Measurements from ENCODE around the gene KLF11.

Gene KLF11

GRCh38 chr2:10071176-10071575 is 27.8 kb downstream of the KLF11 start:
- TF ChIP-seq CTCF (IDR thresholded peaks at IDR 0.05; ENCODE audit: low read depth, low read length): no peak
- DNase-seq: no peak
- Histone ChIP-seq H3K27ac (no peak overlapping the region), H3K27me3 (ENCODE audit: insufficient read depth, low read depth, severe bottlenecking) (no peaks in the 10 kb centered on the region), H3K4me3 (ENCODE audit: low read depth, low read length) (no peak overlapping the region), H3K9me3 (ENCODE audit: severe bottlenecking) (peaks cover 12% of the 10 kb centered on the region), H3K36me3 (no peaks in the 10 kb centered on the region)

- H3K9me3 ChIP-seq (ENCODE audit: severe bottlenecking): peaks cover 12% of the 10 kb centered on the region
- H3K4me3 ChIP-seq (ENCODE audit: low read depth, low read length): no peak overlapping the region
- peak; percentile 30; the same call in 1 of the 2 replicates for TF ChIP-seq CTCF (IDR thresholded peaks at IDR 0.05; ENCODE audit: low read depth, low read length)
- no peak overlapping the region for H3K27ac ChIP-seq
- DNase-seq: no peak
- H3K36me3 ChIP-seq: no peaks in the 10 kb centered on the region
- no peaks in the 10 kb centered on the region for H3K27me3 ChIP-seq (ENCODE audit: insufficient read depth, low read depth, severe bottlenecking)
Measured at GRCh38 chr2:10071595-10071994, 28.2 kb downstream of the KLF11 start.

GRCh38 chr2:10072656-10073480 is 29.5 kb downstream of the KLF11 start:
- Histone ChIP-seq H3K36me3 (no peaks in the 10 kb centered on the region), H3K4me3 (ENCODE audit: low read depth, low read length) (peak overlapping the region; percentile 3; the same call in 1 of the 2 replicates), H3K27me3 (ENCODE audit: insufficient read depth, low read depth, severe bottlenecking) (no peaks in the 10 kb centered on the region), H3K9me3 (ENCODE audit: severe bottlenecking) (peaks cover 4% of the 10 kb centered on the region), H3K27ac (peak overlapping the region; percentile 41)
- peak; percentile 93 for TF ChIP-seq CTCF (IDR thresholded peaks at IDR 0.05; ENCODE audit: low read depth, low read length)
- peak; percentile 95 for DNase-seq

- TF ChIP-seq CTCF (IDR thresholded peaks at IDR 0.05; ENCODE audit: low read depth, low read length): no peak
- H3K27me3 ChIP-seq (ENCODE audit: insufficient read depth, low read depth, severe bottlenecking): no peaks in the 10 kb centered on the region
- H3K27ac ChIP-seq: peak overlapping the region; percentile 41
- peak; percentile 48 for DNase-seq
- H3K9me3 ChIP-seq (ENCODE audit: severe bottlenecking): no peaks in the 10 kb centered on the region
- no peaks in the 10 kb centered on the region for H3K36me3 ChIP-seq
- no peak overlapping the region; the same call in 1 of the 2 replicates for H3K4me3 ChIP-seq (ENCODE audit: low read depth, low read length)
Measured at GRCh38 chr2:10073706-10074105, 30.4 kb downstream of the KLF11 start.

- Histone ChIP-seq H3K4me3 (ENCODE audit: low read depth, low read length) (no peak overlapping the region), H3K36me3 (no peaks in the 10 kb centered on the region), H3K27ac (no peak overlapping the region), H3K27me3 (ENCODE audit: insufficient read depth, low read depth, severe bottlenecking) (no peaks in the 10 kb centered on the region), H3K9me3 (ENCODE audit: severe bottlenecking) (no peaks in the 10 kb centered on the region)
- DNase-seq: no peak
- TF ChIP-seq CTCF (IDR thresholded peaks at IDR 0.05; ENCODE audit: low read depth, low read length): no peak
Measured at GRCh38 chr2:10075101-10075500, 31.8 kb downstream of the KLF11 start.

Measured in WERI-Rb-1 (cell line).